ENCODE results near the gene BTBD16. TPM values are rescaled to one million over a fixed set of nuclear protein-coding genes. Genes with fewer than 3 reads are reported as not detected.

Gene BTBD16
- total RNA-seq, 1 donor from 2014 or later: not detected

- intact Hi-C loops (cut with micrococcal nuclease): no loop called here
Observed at GRCh38 chr10:122273966-122274545, 3.0 kb downstream of the BTBD16 start.

GRCh38 chr10:122276611-122277208 is 5.6 kb downstream of the BTBD16 start:
- intact Hi-C loops (cut with micrococcal nuclease): no loop called here

GRCh38 chr10:122277526-122278136 is 6.5 kb downstream of the BTBD16 start:
- intact Hi-C loops (cut with micrococcal nuclease): no loop called here

GRCh38 chr10:122279725-122280141 is 8.6 kb downstream of the BTBD16 start:
- intact Hi-C loops (cut with micrococcal nuclease): no loop called here

- intact Hi-C loops (cut with micrococcal nuclease): no loop called here
Observed at GRCh38 chr10:122280156-122280555, 9.1 kb downstream of the BTBD16 start.

- intact Hi-C loops (cut with micrococcal nuclease): no loop called here
Observed at GRCh38 chr10:122281018-122281626, 10.0 kb downstream of the BTBD16 start.

- intact Hi-C loops (cut with micrococcal nuclease): no loop called here
Observed at GRCh38 chr10:122281751-122282150, 10.7 kb downstream of the BTBD16 start.

GRCh38 chr10:122282253-122282671 is 11.2 kb downstream of the BTBD16 start:
- intact Hi-C loops (cut with micrococcal nuclease): no loop called here

GRCh38 chr10:122282909-122283308 is 11.8 kb downstream of the BTBD16 start:
- intact Hi-C loops (cut with micrococcal nuclease): no loop called here

GRCh38 chr10:122285506-122286444 is 14.7 kb downstream of the BTBD16 start:
- intact Hi-C loops (cut with micrococcal nuclease): no loop called here

- intact Hi-C loops (cut with micrococcal nuclease): no loop called here
Observed at GRCh38 chr10:122286867-122287266, 15.8 kb downstream of the BTBD16 start.

GRCh38 chr10:122287570-122287969 is 16.5 kb downstream of the BTBD16 start:
- intact Hi-C loops (cut with micrococcal nuclease): no loop called here

- intact Hi-C loops (cut with micrococcal nuclease): no loop called here
Observed at GRCh38 chr10:122288262-122288661, 17.2 kb downstream of the BTBD16 start.

GRCh38 chr10:122288917-122289316 is 17.8 kb downstream of the BTBD16 start:
- intact Hi-C loops (cut with micrococcal nuclease): no loop called here

GRCh38 chr10:122290334-122290733 is 19.2 kb downstream of the BTBD16 start:
- intact Hi-C loops (cut with micrococcal nuclease): no loop called here

GRCh38 chr10:122290833-122291532 is 19.9 kb downstream of the BTBD16 start:
- intact Hi-C loops (cut with micrococcal nuclease): no loop called here

- intact Hi-C loops (cut with micrococcal nuclease): no loop called here
Observed at GRCh38 chr10:122291739-122292138, 20.6 kb downstream of the BTBD16 start.

GRCh38 chr10:122292376-122292775 is 21.3 kb downstream of the BTBD16 start:
- intact Hi-C loops (cut with micrococcal nuclease): no loop called here

- intact Hi-C loops (cut with micrococcal nuclease): no loop called here
Observed at GRCh38 chr10:122293156-122293960, 22.3 kb downstream of the BTBD16 start.

- intact Hi-C loops (cut with micrococcal nuclease): no loop called here
Observed at GRCh38 chr10:122293961-122294380, 22.9 kb downstream of the BTBD16 start.
